Panc1 (cell line): ENCODE data around the gene BAHCC1. TPM values are rescaled to one million over a fixed set of nuclear protein-coding genes. Genes with fewer than 3 reads are reported as not detected.

ENCODE experiments used
- ATAC-seq: fragments of 200-7000 bp; cut with Tn5 transposase; 2 replicates; pipeline ENCODE4 v1.9.1; 2020; ENCODE audit warnings: mild to moderate bottlenecking, moderate library complexity
- BruUV-seq: library from RNA; stranded (reverse); fragments of 400-500 nt; replicated peaks from 2 replicates; lab custom pipeline; 2021; lab: Mats Ljungman, UMichigan
- CTCF ChIA-PET: fragments of 300-600 bp; sonication (Branson Sonifier 250); formaldehyde crosslinking; loops from one replicate; lab custom pipeline; 2022; ENCODE audit warnings: antibody characterized with exemption; lab: Charles Lee
- POLR2A ChIA-PET: fragments of 300-600 bp; sonication (Branson Sonifier 250); formaldehyde crosslinking; loops from one replicate; lab custom pipeline; 2022; ENCODE audit warnings: antibody characterized with exemption; lab: Charles Lee
- DNase-seq: peaks from one replicate; pipeline ENCODE4 v3.0.0-alpha.2; 2010; ENCODE audit warnings: low read depth, low spot score
- H3K27ac ChIP-seq: 2 replicates; pipeline ENCODE4 v1.5.1; 2011; ENCODE audit warnings: mild to moderate bottlenecking, low read length, inconsistent platforms
- H3K27me3 ChIP-seq: fragments of 200-500 bp; sonication (Bioruptor generic); 2 replicates; pipeline ENCODE4 v1.6.0; 2014; ENCODE audit warnings: low read length, inconsistent platforms; ENCODE audit not compliant: control insufficient read depth, insufficient read depth
- H3K36me3 ChIP-seq: fragments of 200-500 bp; sonication (Bioruptor generic); 2 replicates; pipeline ENCODE4 v1.5.1; 2014; ENCODE audit warnings: inconsistent platforms, mild to moderate bottlenecking, low read length, moderate library complexity; ENCODE audit not compliant: control insufficient read depth, insufficient read depth
- H3K4me1 ChIP-seq: 2 replicates; pipeline ENCODE4 v1.5.1; 2011; ENCODE audit warnings: inconsistent platforms, mild to moderate bottlenecking, low read length, moderate library complexity; ENCODE audit not compliant: control insufficient read depth, insufficient read depth
- H3K4me3 ChIP-seq, 2 experiments: 2 replicates each; pipeline ENCODE4 v1.5.1; 2011 to 2012; ENCODE audit warnings: low read depth in 2 of 2, low read length in 2 of 2, mild to moderate bottlenecking in 2 of 2, inconsistent platforms in 1 of 2, moderate library complexity in 1 of 2
- H3K9me3 ChIP-seq: fragments of 200-500 bp; sonication (Bioruptor generic); 2 replicates; pipeline ENCODE4 v1.5.1; 2014; ENCODE audit warnings: low read depth, mild to moderate bottlenecking, inconsistent platforms, low read length, moderate library complexity; ENCODE audit not compliant: control insufficient read depth, insufficient read depth
- CTCF ChIP-seq: fragments of 450-650 bp; IDR thresholded peaks from 2 replicates; pipeline ENCODE4 v1.5.1; 2017; ENCODE audit warnings: mild to moderate bottlenecking
- POLR2AphosphoS5 ChIP-seq: IDR thresholded peaks from 2 replicates; pipeline ENCODE4 v1.6.1; 2012; ENCODE audit warnings: mild to moderate bottlenecking, low read depth, low read length, moderate library complexity
- REST ChIP-seq, 2 experiments: IDR thresholded peaks; 2 replicates each; pipeline ENCODE4 v1.6.1; 2011 to 2012; ENCODE audit warnings: low read depth in 2 of 2, control low read depth in 1 of 2, low read length in 1 of 2, mild to moderate bottlenecking in 1 of 2, moderate library complexity in 1 of 2; ENCODE audit not compliant: insufficient read depth in 1 of 2
- SIN3A ChIP-seq: IDR thresholded peaks from 2 replicates; pipeline ENCODE4 v1.6.1; 2012; ENCODE audit warnings: low read depth, mild to moderate bottlenecking, low read length, moderate library complexity, borderline replicate concordance; ENCODE audit not compliant: insufficient read depth
- TCF7L2 ChIP-seq: IDR thresholded peaks from 2 replicates; pipeline ENCODE4 v1.6.1; 2011; ENCODE audit warnings: mild to moderate bottlenecking, low read depth, low read length, inconsistent platforms
- in situ Hi-C: cut with HindIII; loops from 2 replicates; pipeline ENCODE4 v1.10.0; 2016; ENCODE audit warnings: low sequenced_read_pairs, low pct_unique_long_range_greater_than_20kb
- intact Hi-C: fragments of 100-400 bp; cut with micrococcal nuclease; formaldehyde crosslinking; loops from one replicate; pipeline ENCODE4 v1.10.0; 2022; ENCODE audit not compliant: unreplicated experiment
- total RNA-seq: library from RNA; stranded (reverse); gene quantifications from one replicate; pipeline ENCODE4 v1.2.1, GENCODE V29; 2021; ENCODE audit not compliant: unreplicated experiment

BAHCC1 gene
- total RNA-seq, 1 experiment from 2014 or later, result 77.4 TPM

GRCh38 chr17:81440511-81441244 is 45.4 kb downstream of the BAHCC1 start:
- DNase-seq, result no peak

GRCh38 chr17:81442791-81443190 is 47.5 kb downstream of the BAHCC1 start:
- POLR2A ChIA-PET, result no interaction called here
- no peak overlapping the region for H3K4me3 ChIP-seq
- DNase-seq (no peak), ATAC-seq (no peak)
- no peak overlapping the region for H3K27ac ChIP-seq
- intact Hi-C loops, result no loop called here
- CTCF ChIA-PET, result no interaction called here
- H3K27me3 ChIP-seq, result no peaks in the 10 kb centered on the region
- H3K4me1 ChIP-seq, result peaks cover 17% of the 10 kb centered on the region
- H3K36me3 ChIP-seq, result no peaks in the 10 kb centered on the region
- BruUV-seq, result TSS peak; percentile 48
- H3K9me3 ChIP-seq, result no peaks in the 10 kb centered on the region
- TF ChIP-seq REST (IDR thresholded peaks at IDR 0.05; ENCODE audit: insufficient read depth in 1 of 2, low read depth in 2 of 2, low read length in 1 of 2) (no peak), SIN3A (no peak), TCF7L2 (no peak), POLR2AphosphoS5 (no peak), CTCF (no peak)
- in situ Hi-C loops, result no loop called here

More at GRCh38 chr17:81440511-81441244, 45.4 kb downstream of the BAHCC1 start:
- peak; percentile 31; the same call in 1 of the 2 replicates for ATAC-seq
- POLR2A ChIA-PET, result no interaction called here
- in situ Hi-C loops (no loop called here), intact Hi-C loops (no loop called here)
- Histone ChIP-seq H3K9me3 (no peaks in the 10 kb centered on the region), H3K4me1 (peaks cover 38% of the 10 kb centered on the region), H3K36me3 (no peaks in the 10 kb centered on the region), H3K27ac (0 out of 2 replicates have a peak overlapping the region, but pooled peaks have one; percentile 34), H3K4me3 (no peak overlapping the region), H3K27me3 (no peaks in the 10 kb centered on the region)
- CTCF ChIA-PET, result interaction anchor here (0.6 to 2.4 kb wide), 9 partner anchors 11 to 1676 kb away, joined by 3 to 14 read pairs (median 4); no protein-coding TSS in a partner anchor
- peak; percentile 93 for TF ChIP-seq CTCF
- TF ChIP-seq TCF7L2, result no peak
- BruUV-seq, result no TSS peak
